Astrocyte (in vitro differentiated cells and primary cell): ENCODE results near the gene ACSL1.

ENCODE experiments used
- CTCF ChIP-seq: IDR thresholded peaks from 2 replicates; pipeline ENCODE4 v1.5.1; 2011; ENCODE audit warnings: low read depth, mild to moderate bottlenecking, inconsistent platforms, low read length, moderate library complexity; ENCODE audit not compliant: insufficient read depth
- EZH2 ChIP-seq: IDR thresholded peaks from 2 replicates; pipeline ENCODE4 v1.6.1; 2012; ENCODE audit warnings: mild to moderate bottlenecking, low read length, inconsistent platforms; ENCODE audit not compliant: insufficient read depth

- TF ChIP-seq CTCF: no peak
- no peak for TF ChIP-seq EZH2
These were observed 19.1 kb downstream of the ACSL1 start for GRCh38 chr4:184806711-184807110.
